ENCODE results near the gene KCNK15.
"Not testable (repeated sequence)": the region's sequence is repeated elsewhere in the genome, so short reads cannot be mapped to it uniquely, and the experiment has no call there.

Gene KCNK15

DNA sequence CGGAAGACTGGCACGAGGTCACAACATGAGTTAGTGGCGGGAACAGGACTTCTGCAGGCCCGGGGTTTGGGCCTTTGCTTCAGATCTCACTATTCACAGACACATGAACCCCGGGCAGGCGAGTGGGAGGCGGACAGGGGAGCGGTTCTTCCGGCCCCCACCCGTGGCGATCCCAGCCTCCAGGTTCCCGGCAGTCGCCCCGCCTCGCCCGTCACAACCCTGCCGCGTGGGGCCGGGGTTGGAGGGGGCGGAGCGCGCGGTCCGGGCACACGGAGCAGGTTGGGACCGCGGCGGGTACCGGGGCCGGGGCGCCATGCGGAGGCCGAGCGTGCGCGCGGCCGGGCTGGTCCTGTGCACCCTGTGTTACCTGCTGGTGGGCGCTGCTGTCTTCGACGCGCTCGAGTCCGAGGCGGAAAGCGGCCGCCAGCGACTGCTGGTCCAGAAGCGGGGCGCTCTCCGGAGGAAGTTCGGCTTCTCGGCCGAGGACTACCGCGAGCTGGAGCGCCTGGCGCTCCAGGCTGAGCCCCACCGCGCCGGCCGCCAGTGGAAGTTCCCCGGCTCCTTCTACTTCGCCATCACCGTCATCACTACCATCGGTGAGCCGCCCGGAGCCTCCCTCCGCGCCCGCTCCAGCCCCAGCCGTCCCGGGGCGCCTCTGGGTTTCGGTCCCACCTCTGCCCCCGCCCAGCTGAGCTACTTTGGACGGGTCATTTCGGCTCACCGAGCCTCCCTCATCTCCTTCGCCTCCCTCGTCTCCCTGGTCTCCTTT is at the start of gene KCNK15:
KCNK15 (plus strand) TSS at position 268 of the 769 bp plus-strand sequence; CDS start at position 314, 46 bp downstream.
- peak; percentile 26 for DNase-seq (ENCODE audit: low read depth)

DNA sequence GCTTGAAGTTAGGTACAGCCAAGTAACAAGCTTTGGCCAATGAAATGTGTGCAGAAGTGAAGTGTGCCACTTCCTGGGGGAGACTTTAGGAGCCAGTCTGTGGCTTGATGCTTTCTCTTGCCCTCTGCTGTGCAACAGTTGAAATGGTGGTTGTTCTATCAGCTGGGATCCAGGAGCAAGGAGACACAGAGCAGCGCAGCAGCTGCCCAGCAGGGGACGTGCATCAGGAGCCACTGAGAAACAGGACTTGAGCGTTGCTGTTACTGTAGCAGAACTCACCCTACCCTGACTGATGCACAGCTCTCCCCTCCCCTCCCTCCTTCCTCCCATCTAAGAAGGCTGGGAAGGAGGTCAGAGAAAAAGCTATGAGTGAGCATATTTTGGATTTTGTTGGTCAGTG is 49.4 kb upstream of the KCNK15 start:
- no peak for DNase-seq (ENCODE audit: low read depth)

DNA sequence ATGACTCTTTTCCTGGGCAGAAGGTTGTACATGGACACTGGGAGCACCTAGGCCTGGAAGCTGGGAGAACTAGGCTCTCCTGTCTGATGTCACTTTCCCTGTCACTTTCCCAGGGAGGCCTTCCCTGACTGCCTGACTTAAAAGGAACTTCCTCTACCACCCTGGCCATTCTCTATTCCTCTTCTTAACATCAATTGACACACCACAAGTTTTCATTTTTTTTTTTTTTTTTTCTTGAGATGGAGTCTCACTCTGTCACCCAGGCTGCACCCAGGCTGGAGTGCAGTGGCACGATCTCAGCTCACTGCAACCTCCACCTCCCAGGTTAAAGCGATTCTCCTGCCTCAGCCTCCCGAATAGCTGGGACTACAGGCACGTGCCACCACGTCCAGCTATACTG is 48.6 kb upstream of the KCNK15 start:
- DNase-seq (ENCODE audit: low read depth): not testable (repeated sequence)

DNA sequence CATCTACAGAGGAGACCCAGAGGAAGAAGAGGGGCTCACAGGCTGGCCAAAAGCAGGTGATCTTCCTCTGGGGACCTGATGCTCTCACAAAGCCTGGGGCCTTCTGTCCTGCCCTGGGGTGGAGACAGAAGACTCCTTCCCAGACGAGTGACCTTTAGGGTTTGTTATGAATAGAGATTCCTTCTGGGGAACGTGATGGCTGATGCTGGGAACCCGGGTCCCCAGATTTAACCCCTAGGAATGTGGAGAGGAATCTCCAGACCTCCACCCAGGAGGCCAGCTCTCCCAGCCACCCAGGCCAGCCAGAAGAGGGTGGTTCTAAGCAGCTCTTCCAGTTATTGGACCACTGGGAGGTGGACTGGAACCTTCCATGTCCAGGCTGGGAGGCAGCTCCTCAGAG is 47.3 kb upstream of the KCNK15 start:
- DNase-seq (ENCODE audit: low read depth): no peak

DNA sequence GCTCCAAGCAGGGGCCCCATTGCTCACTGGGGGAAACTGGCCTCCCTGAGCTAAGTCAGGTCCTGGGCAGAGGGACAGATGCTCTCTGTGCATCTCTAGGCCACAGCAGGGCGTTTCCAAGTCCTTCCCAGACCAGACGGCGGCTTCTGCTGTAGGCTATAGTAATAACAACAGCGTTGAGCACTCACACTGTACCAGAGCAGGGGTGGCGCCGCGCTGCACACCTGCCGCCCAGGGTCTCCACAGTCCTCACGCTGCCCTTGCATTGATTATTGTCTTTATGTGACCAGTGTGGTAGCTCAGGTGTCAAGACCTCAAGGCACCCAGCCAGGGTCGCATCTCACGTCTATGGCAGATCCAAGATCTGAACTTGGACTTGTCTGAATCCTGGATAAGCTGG is 45.4 kb upstream of the KCNK15 start:
- DNase-seq (ENCODE audit: low read depth): no peak

DNA sequence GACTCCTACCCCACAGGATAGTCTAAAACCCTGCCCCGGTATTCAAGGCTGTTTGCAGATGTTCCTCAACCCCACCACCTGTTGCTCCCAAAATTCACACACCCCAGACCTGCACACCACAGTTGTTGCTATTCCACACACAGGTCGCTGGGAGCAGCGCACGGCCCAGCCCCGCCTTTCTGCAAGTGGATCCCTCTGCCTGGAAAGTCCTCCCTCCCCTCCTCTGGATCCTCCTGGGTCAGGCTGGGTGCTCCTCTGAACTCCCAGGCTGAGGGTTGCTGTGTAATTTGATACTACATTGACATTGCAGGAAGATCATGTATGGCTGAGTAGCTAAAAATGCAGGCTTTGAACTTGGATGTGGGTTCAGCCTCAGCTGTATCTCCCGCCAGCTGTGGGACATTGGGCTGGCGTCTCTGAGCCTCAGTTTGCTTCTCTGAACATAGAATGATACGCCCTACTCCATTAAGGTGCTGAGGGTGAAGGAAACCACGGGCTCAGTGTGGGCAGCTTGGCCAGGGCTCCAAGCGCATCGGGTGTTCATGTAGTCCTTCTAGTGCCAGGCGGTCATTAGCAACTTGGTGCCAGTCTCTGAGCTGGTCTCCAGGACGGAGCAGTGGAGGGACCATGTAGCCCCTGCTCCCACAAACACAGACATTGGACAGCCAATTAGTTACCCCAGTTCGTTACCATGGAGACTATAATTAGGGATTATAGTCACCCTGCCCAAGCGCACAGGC is 44.4 kb upstream of the KCNK15 start:
- no peak for DNase-seq (ENCODE audit: low read depth)

DNA sequence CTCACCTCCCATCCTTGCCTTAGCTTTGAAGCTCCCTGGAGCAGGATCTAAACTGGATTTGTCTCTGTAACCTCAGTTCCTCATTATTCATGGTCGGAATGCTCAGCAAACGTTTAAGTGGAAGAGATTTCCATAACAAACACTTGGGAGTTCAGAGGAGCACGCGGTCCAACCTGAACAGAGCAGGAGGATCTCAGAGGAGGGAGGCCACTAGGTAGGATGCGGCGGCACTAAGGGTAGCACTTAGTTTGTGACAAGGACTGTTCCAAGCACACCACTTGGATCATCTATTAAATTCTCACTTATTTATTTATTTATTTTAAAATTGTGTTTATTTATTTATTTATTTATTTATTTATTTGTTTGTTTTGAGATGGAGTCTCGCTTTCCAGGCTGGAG is 43.8 kb upstream of the KCNK15 start:
- DNase-seq (ENCODE audit: low read depth): no peak

DNA sequence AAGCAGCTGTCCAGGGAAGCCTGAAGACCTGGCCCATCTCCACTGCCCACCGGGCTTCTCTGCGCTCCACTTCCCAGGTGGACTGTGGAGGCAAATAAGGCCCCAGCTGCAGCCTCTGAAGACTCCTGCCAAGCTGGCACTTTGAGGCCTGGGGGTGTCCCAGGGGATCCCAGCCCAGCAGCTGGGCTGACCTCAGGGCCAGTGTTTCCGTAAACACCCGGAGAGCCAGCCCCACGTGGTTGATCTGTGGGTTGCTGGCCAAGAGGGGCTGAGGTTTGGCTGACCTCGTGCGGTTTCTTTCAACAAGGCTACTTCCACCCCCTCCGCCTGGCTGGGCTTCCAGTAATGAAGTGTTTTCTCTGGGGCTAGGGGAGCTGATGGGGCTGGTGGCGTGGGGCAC is 42.9 kb upstream of the KCNK15 start:
- no peak for DNase-seq (ENCODE audit: low read depth)

DNA sequence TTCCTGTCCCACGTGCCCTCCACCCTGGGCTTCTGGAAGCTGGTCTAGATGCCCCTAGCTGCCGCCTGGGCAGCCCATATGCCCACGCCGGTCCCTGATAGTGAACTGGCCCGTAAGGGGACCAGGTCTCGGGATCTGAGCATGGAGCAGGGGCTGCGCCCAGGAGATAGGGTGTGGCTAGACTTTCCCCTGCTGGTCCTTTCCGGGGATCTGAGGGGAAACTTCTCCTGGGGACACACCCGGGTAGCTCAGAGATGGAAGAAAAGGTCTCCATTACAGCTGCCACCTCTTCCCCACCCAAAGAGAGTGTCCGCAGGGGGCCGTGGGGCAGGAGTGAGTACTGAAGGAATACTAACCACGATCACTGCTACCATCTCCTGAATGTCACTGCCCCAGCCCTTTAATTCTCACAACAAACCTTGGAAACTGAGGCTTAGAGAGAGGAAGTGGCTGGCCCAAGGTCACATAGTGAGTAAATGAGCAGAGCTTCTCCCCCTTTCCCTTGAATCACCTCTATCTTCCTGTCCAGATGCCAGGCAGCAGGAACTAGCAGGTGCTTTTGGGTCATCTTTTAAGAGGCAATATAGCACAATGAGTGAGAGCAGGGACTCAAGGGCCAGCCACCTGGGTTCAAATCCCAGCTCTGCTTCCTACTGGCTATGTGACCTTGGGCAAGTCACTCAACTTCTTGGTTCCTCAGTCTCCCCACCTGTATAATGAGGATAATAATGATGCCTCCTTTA is 42.3 kb upstream of the KCNK15 start:
- DNase-seq (ENCODE audit: low read depth): no peak

DNA sequence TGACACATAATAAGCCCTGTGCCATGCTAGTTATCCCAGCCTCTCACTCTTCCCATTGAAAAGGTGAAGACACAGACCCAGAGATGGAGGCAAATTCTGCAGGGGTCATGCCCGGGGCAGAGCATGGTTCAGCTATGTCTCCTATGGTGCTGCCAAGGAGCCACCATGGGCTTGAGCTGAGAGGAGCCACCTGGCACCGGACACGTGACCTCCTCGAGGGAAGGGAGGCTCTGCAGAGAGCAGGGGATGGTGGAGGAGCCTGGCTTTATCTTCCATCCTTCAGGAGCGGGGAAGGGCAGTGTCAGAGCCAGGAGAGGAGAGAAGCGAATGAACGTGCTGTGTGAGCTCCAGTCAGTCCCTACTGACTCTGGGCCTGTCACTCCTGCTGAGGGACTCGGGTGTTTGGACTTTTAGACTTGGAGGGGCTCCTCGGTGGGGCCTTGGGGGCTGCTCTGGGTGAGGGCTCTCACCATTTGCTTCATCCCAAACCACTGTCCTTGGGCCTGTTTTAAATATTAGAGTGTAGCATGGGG is 41.6 kb upstream of the KCNK15 start:
- DNase-seq (ENCODE audit: low read depth): no peak

DNA sequence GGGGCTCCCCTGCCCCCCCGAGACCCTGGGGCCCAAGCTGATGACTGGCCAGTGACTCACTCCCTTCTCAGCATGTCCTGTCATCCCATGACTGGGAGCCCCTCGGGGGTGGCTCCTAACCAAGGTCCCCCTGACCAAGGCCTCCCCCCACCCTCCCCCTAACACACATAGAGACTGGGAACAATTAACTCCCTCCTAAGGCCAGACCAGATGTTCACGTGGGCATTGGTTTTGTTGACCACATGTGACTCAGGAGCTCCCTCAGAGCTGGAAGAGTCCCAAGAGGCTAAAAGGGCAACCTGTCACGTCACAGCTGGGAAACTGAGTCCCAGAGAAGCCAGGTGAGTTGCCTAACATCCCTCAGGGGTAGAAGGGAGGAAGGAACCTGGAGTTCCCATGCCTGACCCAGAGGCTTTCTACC is 41.1 kb upstream of the KCNK15 start:
- DNase-seq (ENCODE audit: low read depth): no peak

DNA sequence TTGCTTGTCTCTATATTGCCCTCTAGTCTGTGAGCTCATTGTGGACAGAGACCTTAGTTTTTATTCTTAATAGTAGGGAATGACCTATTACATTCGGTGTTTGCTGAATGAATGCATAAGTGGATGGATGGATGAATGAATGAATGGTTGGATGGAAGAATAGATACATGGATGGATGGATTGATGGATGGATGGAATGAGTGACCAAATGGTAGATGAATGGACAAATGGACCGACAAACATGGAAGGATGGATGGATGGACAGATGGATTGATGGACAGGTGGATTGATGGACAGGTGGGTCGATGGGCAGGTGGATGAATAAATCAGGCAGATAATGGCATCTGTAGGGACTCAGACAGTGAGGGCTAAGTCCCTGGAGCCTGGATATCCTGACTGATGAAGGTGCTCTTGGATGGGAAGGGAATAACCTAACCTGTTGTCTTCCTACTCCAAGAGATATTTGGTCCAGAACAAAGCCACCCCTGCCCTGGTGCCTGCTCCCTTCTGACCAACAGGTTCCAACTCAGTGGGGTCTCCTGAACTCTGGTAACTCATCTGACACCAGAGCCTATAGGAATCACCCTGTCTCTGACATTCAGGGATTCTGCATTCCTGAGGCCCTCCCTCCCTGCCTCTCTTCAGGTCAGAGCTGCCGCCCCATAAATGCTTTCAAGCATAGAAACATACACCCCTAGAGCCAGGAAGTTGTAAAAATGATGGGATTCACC is 40.1 kb upstream of the KCNK15 start:
- DNase-seq (ENCODE audit: low read depth): no peak

DNA sequence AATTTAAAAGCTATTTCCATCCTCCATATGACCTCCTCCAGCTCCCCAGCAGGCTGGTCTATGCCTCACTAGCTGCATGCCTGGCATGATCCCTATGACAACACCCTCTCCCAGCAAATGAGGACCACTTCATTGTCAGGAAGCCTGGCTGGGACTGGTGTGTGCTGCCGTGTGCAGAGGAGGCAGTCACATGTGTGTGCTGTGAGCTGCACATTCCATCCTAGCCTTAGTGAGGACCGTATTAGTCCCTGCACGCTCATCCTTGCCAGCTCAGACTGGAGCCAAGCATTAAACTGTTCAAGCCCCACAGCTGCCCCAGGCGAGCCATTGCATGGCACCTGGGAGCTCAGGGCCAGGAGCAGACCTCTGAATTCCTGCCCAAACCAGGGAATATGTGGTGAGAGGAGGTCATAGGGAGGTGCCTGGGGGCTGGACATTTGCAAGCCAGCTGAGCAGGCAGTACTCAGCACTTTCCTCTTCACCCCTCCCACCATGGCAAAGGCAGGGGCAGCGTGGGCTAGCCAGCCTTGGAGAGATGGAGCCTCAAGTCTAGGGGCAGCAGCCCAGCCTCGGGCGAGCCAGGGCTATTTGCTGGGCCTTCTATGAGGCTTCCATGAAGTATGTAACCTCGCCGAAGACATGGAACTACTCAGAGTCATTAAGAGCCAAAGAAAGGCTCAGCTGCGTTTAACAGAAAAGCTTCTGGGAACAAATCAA is 39.2 kb upstream of the KCNK15 start:
- no peak for DNase-seq (ENCODE audit: low read depth)

DNA sequence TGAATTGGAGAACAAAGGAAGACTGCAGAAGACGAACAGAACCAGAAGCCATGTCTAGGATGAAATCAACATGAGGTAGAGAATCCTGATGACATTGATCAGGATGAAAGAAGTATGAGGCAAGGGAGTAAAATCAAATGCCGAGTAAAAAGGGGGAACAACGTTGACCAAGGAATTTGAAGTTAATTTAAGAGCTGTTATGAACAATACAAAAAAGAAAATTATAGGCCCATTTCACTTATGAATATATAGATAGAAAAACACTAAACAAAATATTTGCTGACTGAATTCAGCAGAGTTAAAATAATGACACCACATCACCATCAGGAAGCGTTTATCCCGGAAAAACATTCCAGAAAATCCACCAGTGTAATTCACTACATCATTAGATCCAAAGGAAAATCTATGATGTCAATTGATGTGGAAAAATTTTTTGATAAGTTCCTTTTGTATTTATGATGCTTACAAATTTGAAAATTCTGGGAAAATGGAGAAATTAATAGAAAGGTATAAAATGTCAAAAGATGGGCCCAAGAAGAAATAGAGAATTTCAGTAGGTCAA is 38.6 kb upstream of the KCNK15 start:
- no peak for DNase-seq (ENCODE audit: low read depth)

DNA sequence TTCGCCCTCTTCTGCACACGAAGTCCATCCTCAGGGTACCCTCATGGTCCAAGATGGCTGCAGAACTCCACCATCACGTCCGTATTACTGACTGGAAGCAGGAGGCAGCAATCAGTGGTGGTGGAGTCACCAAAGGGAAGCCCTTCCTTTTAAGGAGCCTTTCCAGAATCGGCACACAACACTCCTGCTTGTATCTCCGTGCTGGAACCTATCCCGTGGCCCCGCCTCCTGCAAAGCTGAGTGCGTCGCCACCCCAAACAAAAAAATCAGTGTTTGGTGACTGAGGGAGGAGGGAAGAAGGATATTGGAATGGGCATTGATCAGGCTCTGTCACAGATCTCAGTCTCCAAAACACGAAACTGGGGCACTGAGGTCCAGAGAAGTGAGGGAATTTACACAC is 36.3 kb upstream of the KCNK15 start:
- DNase-seq (ENCODE audit: low read depth): no peak

DNA sequence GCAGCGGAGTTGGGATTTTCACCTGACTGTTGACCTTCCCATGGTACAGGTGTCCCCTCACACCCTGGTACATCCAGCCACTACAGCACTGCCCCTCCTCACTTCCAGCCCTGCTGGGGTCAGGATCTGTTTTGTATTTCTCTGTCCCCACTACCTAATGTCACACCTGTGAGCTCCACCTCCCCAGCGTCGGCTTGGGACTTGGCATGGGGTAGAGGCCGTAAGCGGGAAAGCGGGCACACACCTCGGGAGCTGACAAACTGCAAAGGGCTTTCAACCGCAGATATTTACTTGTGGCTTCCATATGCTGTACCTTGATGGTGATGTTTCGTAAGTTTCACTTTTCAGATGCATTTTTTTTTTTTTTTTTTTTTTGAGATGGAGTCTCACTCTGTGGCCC is 35.9 kb upstream of the KCNK15 start:
- DNase-seq (ENCODE audit: low read depth): no peak

DNA sequence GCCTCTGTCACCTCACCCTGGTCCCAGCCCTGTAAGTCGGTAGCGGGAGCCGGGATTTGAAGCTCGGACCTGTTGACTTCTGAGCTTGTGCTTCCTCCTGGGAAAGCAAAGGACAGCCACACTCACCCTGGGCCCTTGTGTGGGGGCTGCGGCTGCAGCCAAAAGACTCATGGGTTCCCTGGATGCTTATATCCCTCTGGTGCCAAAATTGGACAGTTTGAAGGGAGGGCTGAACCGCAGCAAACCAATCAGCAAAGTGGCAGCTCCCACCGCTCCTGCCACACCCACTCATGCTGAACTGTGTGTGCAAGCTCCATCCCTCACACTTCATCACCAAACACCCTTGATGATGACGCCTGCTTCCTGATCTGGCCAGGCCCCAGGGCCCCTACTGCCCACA is 34.4 kb upstream of the KCNK15 start:
- DNase-seq (ENCODE audit: low read depth): no peak

DNA sequence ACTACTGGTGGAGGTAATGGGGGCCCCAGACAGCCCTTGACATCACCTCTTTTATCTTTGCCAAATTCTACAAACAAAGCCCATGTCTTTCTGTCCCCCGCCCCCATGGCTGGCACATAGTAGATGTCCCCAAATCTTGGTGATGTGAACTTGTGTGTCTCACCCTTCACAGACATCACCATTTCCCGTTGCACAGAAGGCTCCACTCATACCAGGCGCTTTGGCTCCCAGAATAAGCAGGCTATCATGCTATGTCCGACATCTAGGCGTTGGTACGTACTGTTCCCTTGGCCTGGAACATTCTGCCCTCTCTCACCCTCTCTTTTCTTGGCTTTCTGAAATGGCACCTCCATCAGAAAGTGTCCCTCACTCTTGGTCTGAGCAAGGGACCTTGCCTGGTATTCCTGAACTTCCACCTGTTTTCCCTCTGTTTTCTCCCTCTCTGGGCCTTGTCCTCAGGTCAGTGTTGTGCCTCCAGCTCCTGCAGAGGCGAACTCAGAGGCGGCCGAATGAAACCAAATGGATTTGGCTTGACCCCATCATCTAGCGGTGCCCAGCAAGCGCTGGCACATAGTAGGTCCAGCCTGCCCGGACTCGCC is 31.5 kb upstream of the KCNK15 start:
- DNase-seq (ENCODE audit: low read depth): no peak

DNA sequence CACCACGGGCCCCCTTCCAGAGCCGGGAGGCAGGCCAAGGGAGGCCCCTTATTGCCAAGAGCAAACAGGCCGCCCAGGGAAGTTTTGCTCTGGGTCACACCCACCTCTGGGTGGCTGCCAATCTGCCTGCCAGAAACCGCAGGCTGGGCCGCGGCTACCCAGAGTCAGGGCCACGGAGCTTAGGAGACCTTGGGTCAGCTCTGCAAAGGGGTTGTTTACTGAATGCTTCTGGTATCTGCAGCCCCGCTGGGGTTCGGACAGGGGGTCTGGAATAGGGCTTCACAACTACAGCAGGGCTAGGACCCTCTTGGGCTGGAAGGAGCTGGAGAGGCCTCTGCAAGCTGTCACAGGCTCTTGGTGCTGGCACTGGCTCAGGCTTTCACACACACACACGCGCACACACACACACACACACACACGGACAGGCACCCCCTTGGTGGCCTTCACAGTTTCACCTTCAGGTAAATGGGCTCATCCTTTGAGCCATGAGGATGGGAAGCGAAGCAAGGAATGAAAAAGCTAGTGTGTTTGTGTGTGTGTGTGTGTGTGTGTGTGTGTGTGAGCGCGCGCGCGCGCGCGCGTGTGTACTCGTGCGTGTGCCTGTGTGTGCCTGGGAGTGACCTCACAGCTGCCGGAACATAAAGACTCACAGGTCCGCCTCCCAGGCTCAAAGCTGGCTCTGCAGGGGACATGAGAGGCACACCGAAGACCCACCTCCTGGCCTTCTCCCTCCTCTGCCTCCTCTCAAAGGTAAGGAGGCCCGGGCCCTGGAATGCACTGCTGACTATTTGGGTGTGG is 30.8 kb upstream of the KCNK15 start, which contains the start of gene CCN5:
CCN5 (plus strand) TSS at position 669 of the 798 bp plus-strand sequence; CDS start at position 691, 22 bp downstream.
- DNase-seq (ENCODE audit: low read depth): no peak
